Measurements from ENCODE around the gene PRDM16. TPM values are rescaled to one million over a fixed set of nuclear protein-coding genes. Genes with fewer than 3 reads are reported as not detected.

PRDM16 gene
- total RNA-seq, 4 donors from 2014 or later = 15.7 to 54.3 (median 27.6) TPM

- Histone ChIP-seq H3K4me1 (peaks cover 0 to 2% of the 10 kb centered on the region in 2 donors), H3K4me3 (replicated peaks in 1 of 3) (no peak overlapping the region), H3K9me3 (no peaks in the 10 kb centered on the region), H3K27ac (no peak overlapping the region), H3K27me3 (no peaks in the 10 kb centered on the region), H3K36me3 (peaks cover 0 to 4% of the 10 kb centered on the region in 2 donors)
- intact Hi-C loops (cut with DNase I) = loop anchor here (5.0 to 10.0 kb wide), 3 partner anchors 357 to 595 kb away; no protein-coding TSS in a partner anchor
- 82% methylated on average over 12 to 15 of the region's 15 CpGs for WGBS, 2 donors
- TF ChIP-seq CTCF (IDR thresholded peaks at IDR 0.05) = no peak
- TF ChIP-seq POLR2A (IDR thresholded peaks at IDR 0.05) = no peak
- DNase-seq = no peak
These were observed 350.6 kb downstream of the PRDM16 start for GRCh38 chr1:3419415-3420204.

- no peak for DNase-seq
- H3K27me3 ChIP-seq = no peaks in the 10 kb centered on the region
- WGBS, 2 donors = 85 to 91% methylated on average over 23 of the region's 23 CpGs
- H3K4me1 ChIP-seq = peaks cover 0 to 3% of the 10 kb centered on the region in 2 donors
- no peak overlapping the region for H3K27ac ChIP-seq
- TF ChIP-seq CTCF (IDR thresholded peaks at IDR 0.05) (no peak), POLR2A (IDR thresholded peaks at IDR 0.05) (no peak)
- H3K4me3 ChIP-seq (replicated peaks in 1 of 3) = no peak overlapping the region
- no peaks in the 10 kb centered on the region for H3K9me3 ChIP-seq
- H3K36me3 ChIP-seq = peaks cover 0 to 4% of the 10 kb centered on the region in 2 donors
- intact Hi-C loops (cut with DNase I) = loop anchor here (5.0 to 10.0 kb wide), 3 partner anchors 358 to 596 kb away; no protein-coding TSS in a partner anchor
These were observed 351.4 kb downstream of the PRDM16 start for GRCh38 chr1:3420218-3420951.

- no peak overlapping the region for H3K27ac ChIP-seq
- peaks cover 0 to 3% of the 10 kb centered on the region in 2 donors for H3K4me1 ChIP-seq
- no peak for TF ChIP-seq POLR2A (IDR thresholded peaks at IDR 0.05)
- TF ChIP-seq CTCF (IDR thresholded peaks at IDR 0.05) = no peak
- 93% methylated on average over 2 to 14 of the region's 14 CpGs for WGBS, 2 donors
- no peak for DNase-seq
- no peaks in the 10 kb centered on the region for H3K27me3 ChIP-seq
- H3K36me3 ChIP-seq = peaks cover 0 to 20% of the 10 kb centered on the region in 2 donors
- intact Hi-C loops (cut with DNase I) = loop anchor here (5.0 to 10.0 kb wide), 3 partner anchors 360 to 598 kb away; no protein-coding TSS in a partner anchor
- H3K9me3 ChIP-seq = no peaks in the 10 kb centered on the region
- H3K4me3 ChIP-seq (replicated peaks in 1 of 3) = no peak overlapping the region
These were observed 353.6 kb downstream of the PRDM16 start for GRCh38 chr1:3422638-3423037.

- Histone ChIP-seq H3K27me3 (no peaks in the 10 kb centered on the region), H3K4me3 (replicated peaks in 1 of 3) (no peak overlapping the region), H3K4me1 (peaks cover 0 to 3% of the 10 kb centered on the region in 2 donors), H3K36me3 (peaks cover 0 to 17% of the 10 kb centered on the region in 2 donors), H3K27ac (no peak overlapping the region), H3K9me3 (no peaks in the 10 kb centered on the region)
- WGBS, 2 donors = 59 to 77% methylated on average over 3 to 13 of the region's 23 CpGs
- TF ChIP-seq POLR2A (IDR thresholded peaks at IDR 0.05) = no peak
- DNase-seq = peak in 1 of 2 donors; percentile 65
- intact Hi-C loops (cut with DNase I) = loop anchor here (5.0 to 10.0 kb wide), 3 partner anchors 361 to 599 kb away; no protein-coding TSS in a partner anchor
These were observed 354.3 kb downstream of the PRDM16 start for GRCh38 chr1:3423245-3423829.

- 81 to 82% methylated on average over 22 to 23 of the region's 28 CpGs for WGBS, 2 donors
- intact Hi-C loops (cut with DNase I) = loop anchor here (5.0 to 10.0 kb wide), 3 partner anchors 362 to 599 kb away; no protein-coding TSS in a partner anchor
- no peaks in the 10 kb centered on the region for H3K27me3 ChIP-seq
- TF ChIP-seq CTCF (IDR thresholded peaks at IDR 0.05) (no peak), POLR2A (IDR thresholded peaks at IDR 0.05) (no peak)
- peaks cover 0 to 3% of the 10 kb centered on the region in 2 donors for H3K4me1 ChIP-seq
- no peak overlapping the region for H3K27ac ChIP-seq
- no peaks in the 10 kb centered on the region for H3K9me3 ChIP-seq
- no peak overlapping the region for H3K4me3 ChIP-seq (replicated peaks in 1 of 3)
- DNase-seq = no peak
- H3K36me3 ChIP-seq = peaks cover 0 to 17% of the 10 kb centered on the region in 2 donors
These were observed 355.1 kb downstream of the PRDM16 start for GRCh38 chr1:3423896-3424611.

Data from thyroid gland (tissue), 4 donors.